Measurements from ENCODE around the gene MLLT6. TPM values are rescaled to one million over a fixed set of nuclear protein-coding genes. Genes with fewer than 3 reads are reported as not detected.
A peak's percentile ranks its signal among the peaks of the same experiment; 100 is the strongest.

Gene MLLT6
- total and polyA plus RNA-seq, 2 of the 13 experiments (the other 11 are each of a cell fraction or from before 2014, with no cell fraction given): 50.7 to 69.5 TPM

- no peak; the same call in 1 of the 2 replicates for TF ChIP-seq HIC2 (CRISPR knock-in tag; IDR thresholded peaks at IDR 0.05; ENCODE audit: low read depth)
- no peak for TF ChIP-seq CAMTA2 (CRISPR knock-in tag; IDR thresholded peaks at IDR 0.05; ENCODE audit: borderline replicate concordance)
- TF ChIP-seq ZNF556 (CRISPR knock-in tag; IDR thresholded peaks at IDR 0.05; ENCODE audit: borderline replicate concordance): no peak
- no peak for TF ChIP-seq TBX3 (IDR thresholded peaks at IDR 0.05; ENCODE audit: borderline replicate concordance)
- TF ChIP-seq ZBTB40 (IDR thresholded peaks at IDR 0.05): 0 out of 2 replicates have a peak, but pooled peaks have one; percentile 2
- TF ChIP-seq ZBTB40 (CRISPR knock-in tag; IDR thresholded peaks at IDR 0.05): no peak
- TF ChIP-seq ZNF18 (CRISPR knock-in tag; IDR thresholded peaks at IDR 0.05; ENCODE audit: insufficient replicate concordance): peak; percentile 9
- TF ChIP-seq ZBTB26 (CRISPR knock-in tag; IDR thresholded peaks at IDR 0.05; ENCODE audit: borderline replicate concordance): no peak
- TF ChIP-seq PAX8 (CRISPR knock-in tag; IDR thresholded peaks at IDR 0.05; ENCODE audit: borderline replicate concordance): peak; percentile 39; the same call in 1 of the 2 replicates
- no peak for TF ChIP-seq ZFY (CRISPR knock-in tag; IDR thresholded peaks at IDR 0.05)
- TF ChIP-seq PPARG (CRISPR knock-in tag; conservative IDR thresholded peaks at IDR 0.05): no peak
- TF ChIP-seq ZNF737 (CRISPR knock-in tag; IDR thresholded peaks at IDR 0.05; ENCODE audit: borderline replicate concordance): no peak
- no peak for TF ChIP-seq E2F1 (CRISPR knock-in tag; IDR thresholded peaks at IDR 0.05)
These were observed 46.2 kb downstream of the MLLT6 start (continued) for GRCh38 chr17:38751144-38751807.

Measured in HepG2 (cell line).